Lower leg skin (tissue), 4 donors: ENCODE data around the gene TOR2A. TPM values are rescaled to one million over a fixed set of nuclear protein-coding genes. Genes with fewer than 3 reads are reported as not detected.
A peak's percentile ranks its signal among the peaks of the same experiment; 100 is the strongest.

Experiments used
- DNase-seq, 2 donors: peaks; one replicate each; pipeline ENCODE4 v3.0.0-alpha.2; 2019; ENCODE audit warnings: low spot score in 2 of 2
- H3K4me3 ChIP-seq: fragments of 200-600 bp; sonication (generic); 2 replicates; pipeline ENCODE4 v1.5.1; 2017; ENCODE audit warnings: mild to moderate bottlenecking, low read depth; ENCODE audit not compliant: poor library complexity, severe bottlenecking
- CTCF ChIP-seq, 3 donors: fragments of 450-650 bp; IDR thresholded peaks; one replicate each; pipeline ENCODE4 v1.5.1; 2016; ENCODE audit warnings: antibody characterized with exemption in 3 of 3, mild to moderate bottlenecking in 3 of 3, moderate library complexity in 2 of 3
- POLR2A ChIP-seq, 2 donors: fragments of 450-650 bp; IDR thresholded peaks; one replicate each; pipeline ENCODE4 v1.6.1; 2016 to 2017; ENCODE audit warnings: antibody characterized with exemption in 2 of 2, mild to moderate bottlenecking in 1 of 2, moderate library complexity in 1 of 2
- WGBS, 2 donors: methylation state at CpG; one replicate each; pipeline ENCODE4 v1.1.5; 2018; 5-methylcytosine and 5-hydroxymethylcytosine counted together
- intact Hi-C: fragments of 100-400 bp; cut with DNase I; formaldehyde crosslinking; loops from one replicate; pipeline ENCODE4 v1.15.0; 2023; ENCODE audit warnings: low total_unique reads
- total RNA-seq, 4 donors: library from RNA; depleted of rRNA; stranded (reverse); fragments of >200 nt; gene quantifications; one replicate each; pipeline ENCODE4 v1.1.0, GENCODE V29; 2016

Gene TOR2A
- total RNA-seq, 4 donors from 2014 or later: 11.5 to 19.9 (median 15.1) TPM

GRCh38 chr9:127717766-127718165 lies 17.3 kb downstream of the TOR2A start:
- TF ChIP-seq CTCF (IDR thresholded peaks at IDR 0.05) (no peak), POLR2A (IDR thresholded peaks at IDR 0.05) (no peak)
- intact Hi-C loops: no loop called here
- no peak overlapping the region for H3K4me3 ChIP-seq
- DNase-seq: no peak
- 84 to 85% methylated on average over 5 of the region's 5 CpGs for WGBS, 2 donors

GRCh38 chr9:127716412-127716811 lies 18.7 kb downstream of the TOR2A start:
- H3K4me3 ChIP-seq: no peak overlapping the region
- no peak for DNase-seq
- TF ChIP-seq CTCF (IDR thresholded peaks at IDR 0.05) (no peak), POLR2A (IDR thresholded peaks at IDR 0.05) (no peak)
- intact Hi-C loops: no loop called here
- 66 to 86% methylated on average over 9 of the region's 9 CpGs for WGBS, 2 donors

- peak within 1 kb of the TSS; percentile 51 for H3K4me3 ChIP-seq
- 5 to 8% methylated on average over 30 to 45 of the region's 65 CpGs for WGBS, 2 donors
- DNase-seq: peak; percentile 95 to 100
- TF ChIP-seq CTCF (IDR thresholded peaks at IDR 0.05) (no peak), POLR2A (IDR thresholded peaks at IDR 0.05) (no peak)
- intact Hi-C loops: no loop called here
Observed at GRCh38 chr9:127715470-127716337, 19.4 kb downstream of the TOR2A start, which contains the start of the genes PTRH1 and TTC16. Gene PTRH1, minus strand, starts transcription at chr9:127715663. Its CDS starts 24 bp downstream, at chr9:127715639. Gene TTC16, plus strand, starts transcription at chr9:127716079. Its CDS starts 67 bp downstream, at chr9:127716146.

DNA sequence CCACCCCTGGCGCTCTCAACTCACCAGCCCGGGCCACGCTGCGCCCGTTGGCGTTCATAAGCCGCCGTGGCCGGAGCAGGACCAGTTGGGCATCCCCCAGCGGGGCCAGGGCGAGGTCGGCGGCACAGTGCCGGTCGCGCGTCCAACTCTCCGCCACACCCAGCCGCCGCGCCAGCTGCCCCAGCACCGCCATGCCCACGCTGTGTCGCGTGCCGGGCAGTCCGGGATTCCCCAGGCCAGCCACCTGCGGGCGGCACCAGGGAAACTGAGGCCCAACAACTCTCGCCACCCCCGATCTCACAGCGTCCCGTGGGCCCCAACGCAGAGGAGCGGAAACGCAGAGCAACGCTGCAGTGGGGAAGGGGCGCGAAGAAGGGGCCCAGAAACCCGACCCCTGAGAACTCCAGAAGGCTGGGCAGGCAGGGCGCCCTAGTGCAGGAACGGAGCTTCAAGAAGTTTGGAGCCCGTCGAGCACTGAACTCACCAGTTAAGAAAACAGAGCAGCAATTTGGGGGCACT lies 20.1 kb downstream of the TOR2A start:
- WGBS, 2 donors: 0 to 1% methylated on average over 16 to 24 of the region's 44 CpGs
- no peak for DNase-seq
- TF ChIP-seq POLR2A (IDR thresholded peaks at IDR 0.05): no peak
- H3K4me3 ChIP-seq: peak overlapping the region; percentile 51
- intact Hi-C loops: no loop called here

DNA sequence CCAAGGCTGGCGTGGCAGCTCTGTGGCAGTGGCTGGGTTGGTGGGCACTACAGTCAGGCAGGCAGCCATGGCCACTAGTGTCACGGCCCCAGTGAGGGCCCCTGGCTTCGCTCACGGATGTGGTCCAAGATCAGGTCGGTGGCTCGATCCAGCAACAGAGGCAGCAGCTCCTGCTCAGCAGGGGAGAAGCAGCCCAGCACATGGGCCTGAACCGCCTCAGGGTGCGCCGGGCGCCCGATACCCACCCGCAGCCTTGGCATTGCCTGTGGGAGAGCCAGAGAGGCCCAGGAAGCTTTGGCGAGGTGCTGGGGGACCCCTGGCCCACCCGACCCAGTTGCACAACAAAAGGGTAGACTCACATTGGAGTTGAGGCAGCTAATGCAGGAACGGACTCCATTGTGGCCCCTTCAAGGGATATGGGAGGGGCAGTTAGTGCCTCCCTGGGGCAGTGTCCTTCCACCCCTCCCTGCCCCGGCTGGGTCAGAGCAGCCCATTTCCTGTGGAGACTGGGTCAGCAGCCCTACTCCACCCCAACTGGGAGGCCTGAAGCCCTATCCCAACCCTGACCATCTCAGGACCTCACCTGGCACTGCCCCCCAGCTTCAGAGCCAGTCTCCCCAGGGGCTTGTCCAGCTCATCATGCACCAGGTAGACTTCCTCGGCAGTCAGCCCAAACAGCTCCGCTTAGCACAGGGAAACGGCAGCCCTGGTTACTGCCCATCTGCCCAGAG lies 20.9 kb downstream of the TOR2A start:
- DNase-seq: no peak
- no peak for TF ChIP-seq POLR2A (IDR thresholded peaks at IDR 0.05)
- WGBS, 2 donors: 78 to 89% methylated on average over 15 to 18 of the region's 19 CpGs
- intact Hi-C loops: no loop called here
- no peak overlapping the region for H3K4me3 ChIP-seq

DNA sequence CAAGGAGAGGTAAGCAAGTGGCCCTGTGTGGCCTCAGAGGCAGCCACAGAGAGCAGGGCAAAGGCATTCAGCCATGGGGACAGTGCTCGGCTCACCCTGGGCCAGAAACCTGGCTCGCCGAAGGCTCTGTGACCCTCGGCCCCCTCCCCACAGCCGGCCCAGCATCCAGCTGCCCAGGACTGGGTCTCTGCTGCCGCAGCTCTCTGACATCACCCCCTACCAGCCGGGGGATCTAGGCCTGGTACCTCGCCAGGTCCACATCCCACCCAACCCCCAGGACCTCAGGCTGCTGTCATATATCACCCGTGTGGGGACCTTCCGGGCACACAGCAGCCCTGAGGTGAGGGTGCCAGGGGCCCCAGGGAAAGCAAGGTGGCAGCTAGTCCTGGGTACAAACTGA lies 22.2 kb downstream of the TOR2A start:
- DNase-seq: no peak
- no peak overlapping the region for H3K4me3 ChIP-seq
- TF ChIP-seq POLR2A (IDR thresholded peaks at IDR 0.05): no peak
- TF ChIP-seq CTCF (IDR thresholded peaks at IDR 0.05): no peak
- 86 to 100% methylated on average over 4 to 5 of the region's 10 CpGs for WGBS, 2 donors
- intact Hi-C loops: no loop called here
